Measurements from ENCODE around the gene MKRN1. TPM values are rescaled to one million over a fixed set of nuclear protein-coding genes. Genes with fewer than 3 reads are reported as not detected.

Gene MKRN1
- total RNA-seq, 1 donor from 2014 or later = 110 TPM

GRCh38 chr7:140415361-140415760, 63.9 kb downstream of the MKRN1 start:
- no peak for TF ChIP-seq CTCF (IDR thresholded peaks at IDR 0.05; ENCODE audit: unreplicated experiment)
- Mint-ChIP-seq H3K27ac (no peak overlapping the region), H3K4me1 (peaks cover 15% of the 10 kb centered on the region), H3K9me3 (no peaks in the 10 kb centered on the region), H3K27me3 (ENCODE audit: low read depth) (no peaks in the 10 kb centered on the region), H3K4me3 (no peak overlapping the region), H3K36me3 (no peaks in the 10 kb centered on the region)
- no peak for DNase-seq (ENCODE audit: low spot score in 2 of 2, unreplicated experiment in 2 of 2)

- Mint-ChIP-seq H3K4me1 (peaks cover 14% of the 10 kb centered on the region), H3K27me3 (ENCODE audit: low read depth) (no peaks in the 10 kb centered on the region), H3K27ac (peak overlapping the region; percentile 2), H3K4me3 (peak overlapping the region; percentile 80), H3K36me3 (peaks cover 5% of the 10 kb centered on the region), H3K9me3 (peaks cover 5% of the 10 kb centered on the region)
- DNase-seq (ENCODE audit: low spot score in 2 of 2, unreplicated experiment in 2 of 2) = no peak
- TF ChIP-seq CTCF (IDR thresholded peaks at IDR 0.05; ENCODE audit: unreplicated experiment) = no peak
Observed at GRCh38 chr7:140404565-140405065, 74.7 kb downstream of the MKRN1 start.

GRCh38 chr7:140403878-140404564, 75.3 kb downstream of the MKRN1 start, which contains the start of gene RAB19:
RAB19 (plus strand) TSS chr7:140404058; CDS start chr7:140407647, 3,589 bp downstream.
- Mint-ChIP-seq H3K4me1 (peaks cover 14% of the 10 kb centered on the region), H3K36me3 (peaks cover 5% of the 10 kb centered on the region), H3K27ac (peak within 1 kb of the TSS; percentile 2), H3K4me3 (peak within 1 kb of the TSS; percentile 80), H3K27me3 (ENCODE audit: low read depth) (no peaks in the 10 kb centered on the region), H3K9me3 (peaks cover 5% of the 10 kb centered on the region)
- TF ChIP-seq CTCF (IDR thresholded peaks at IDR 0.05; ENCODE audit: unreplicated experiment) = no peak
- DNase-seq (ENCODE audit: low spot score in 2 of 2, unreplicated experiment in 2 of 2) = peak in 1 of 2 experiments; percentile 43

Other genes starting within 250 kb of the MKRN1 start
- 109 to 128 TPM (median 116 TPM) in 3 replicates for gene SLC37A3, start 81.0 kb downstream of the MKRN1 start, total RNA-seq
- 1.6 to 2.7 TPM (median 1.6 TPM) in 3 replicates for gene RAB19, start 75.4 kb downstream of the MKRN1 start, total RNA-seq
- 31.9 to 38.0 TPM (median 32.3 TPM) in 3 replicates for gene DENND2A, start 161.3 kb upstream of the MKRN1 start, total RNA-seq
- 24.9 to 28.8 TPM (median 26.6 TPM) in 3 replicates for gene ADCK2, start 193.4 kb upstream of the MKRN1 start, total RNA-seq
- 115 to 129 TPM (median 120 TPM) in 3 replicates for gene NDUFB2, start 217.2 kb upstream of the MKRN1 start, total RNA-seq

Data from mesothelial cell of epicardium (in vitro differentiated cells).